Measurements from ENCODE around the gene TPSB2.

TPSB2 gene

GRCh38 chr16:1181404-1182315, 48.3 kb downstream of the TPSB2 start:
- no peak for DNase-seq (ENCODE audit: low spot score)

DNA sequence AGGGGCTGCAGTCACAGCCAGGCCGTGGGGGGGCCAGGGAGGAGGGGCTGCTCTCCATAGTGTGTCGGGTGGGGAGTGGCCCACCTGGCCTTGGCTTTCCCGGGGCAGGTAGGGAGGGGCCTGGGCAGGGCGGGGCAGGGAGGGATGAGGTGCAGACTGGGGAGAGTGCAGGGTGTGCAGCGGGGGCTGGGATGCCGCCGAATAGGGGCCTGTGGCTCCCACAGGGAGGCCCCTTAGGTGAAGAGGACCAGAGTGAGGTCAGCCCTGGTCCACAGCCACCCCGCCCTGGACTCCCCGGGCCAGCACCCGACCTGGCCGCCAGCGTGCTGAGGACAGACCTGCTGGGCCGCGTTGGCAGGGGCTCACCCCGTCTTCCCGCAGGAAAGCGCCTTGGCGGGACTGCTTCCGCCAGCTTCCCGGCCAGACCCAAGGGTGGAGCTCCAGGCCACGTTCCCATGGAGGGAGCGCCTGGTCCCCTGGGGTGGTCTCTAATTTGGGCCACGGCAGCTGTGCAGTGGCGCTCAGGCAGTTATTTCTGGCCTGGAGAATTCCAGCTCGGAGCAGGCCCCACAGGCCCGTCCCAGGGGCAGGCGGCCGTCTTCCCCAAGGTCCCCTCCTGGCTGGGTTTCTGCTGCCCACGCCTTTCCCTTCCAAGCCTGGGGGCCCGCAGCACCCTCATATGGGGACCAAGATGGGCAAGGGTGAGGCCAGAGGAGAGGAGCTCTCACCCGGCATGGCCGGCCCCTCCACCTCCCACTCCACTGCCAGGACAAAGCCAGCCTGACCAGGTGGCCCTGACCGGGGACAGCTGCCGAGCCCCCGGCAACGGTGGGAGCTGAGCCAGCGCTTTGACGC, 49.2 kb downstream of the TPSB2 start:
- no peak for DNase-seq (ENCODE audit: low spot score)

Measured in HuH-7.5 (cell line).